ENCODE measurements around the gene MAD2L1. TPM values are rescaled to one million over a fixed set of nuclear protein-coding genes. Genes with fewer than 3 reads are reported as not detected.
A peak's percentile ranks its signal among the peaks of the same experiment; 100 is the strongest.

MAD2L1 gene
- total and polyA plus RNA-seq, 2 of the 13 experiments (the other 11 are each of a cell fraction or from before 2014, with no cell fraction given), result 40.6 to 109 TPM

DNA sequence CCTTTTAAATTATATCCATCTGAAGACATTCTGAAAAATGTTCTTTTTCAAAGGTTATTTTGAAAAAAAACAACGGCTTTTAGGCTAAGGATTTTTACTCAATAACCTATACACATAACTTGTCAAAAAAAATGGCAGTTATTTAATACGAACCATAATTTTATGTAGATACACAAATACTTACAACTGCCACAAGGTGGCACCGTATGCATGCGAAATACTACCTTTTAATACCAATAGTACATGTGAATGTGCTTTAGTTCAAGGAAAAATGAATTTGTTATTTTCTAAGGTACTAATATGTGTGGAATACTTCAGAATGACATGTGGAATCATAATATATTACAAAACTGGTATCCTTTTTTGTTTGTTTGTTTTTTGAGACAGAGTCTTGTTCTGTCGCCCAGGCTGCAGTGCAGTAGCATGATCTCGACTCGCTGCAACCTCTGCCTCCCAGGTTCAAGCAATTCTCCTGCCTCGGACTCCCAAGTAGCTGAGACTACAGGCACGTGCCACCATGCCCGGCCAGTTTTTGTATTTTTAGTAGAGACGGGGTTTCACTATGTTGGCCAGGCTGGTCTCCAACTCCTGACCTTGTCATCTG lies 4.6 kb upstream of the MAD2L1 start:
- ATAC-seq (no peak), FAIRE-seq (peak; percentile 74), DNase-seq (ENCODE audit: low spot score) (peak; percentile 43)
- BruUV-seq (replicated peaks), result no TSS peak
- Histone ChIP-seq H3K79me2 (ENCODE audit: insufficient read depth, low read length) (peaks cover 20% of the 10 kb centered on the region), H3K27me3 (ENCODE audit: control insufficient read depth in 1 of 2, insufficient read depth in 2 of 2, low read length in 2 of 2) (no peaks in the 10 kb centered on the region; a peak in 1 of 5 replicates), H3K36me3 (replicated peaks in 1 of 2; ENCODE audit: control insufficient read depth in 1 of 2, insufficient read depth in 2 of 2, low read length in 2 of 2) (no peaks in the 10 kb centered on the region; a peak in 1 of 5 replicates), H3K4me2 (ENCODE audit: low read depth, low read length) (no peak overlapping the region), H3K4me3 (replicated peaks in 1 of 3; ENCODE audit: insufficient read depth in 1 of 3, low read depth in 2 of 3, low read length in 3 of 3) (no peak overlapping the region), H4K20me1 (ENCODE audit: insufficient read depth, low read length) (no peaks in the 10 kb centered on the region), H3K27ac (ENCODE audit: extremely low read length, insufficient read depth, low read length) (no peak overlapping the region), H3K9me3 (ENCODE audit: low read length) (no peaks in the 10 kb centered on the region), H2AFZ (ENCODE audit: low read length) (no peak overlapping the region), H3K9ac (ENCODE audit: insufficient read depth, low read depth, low read length) (no peak overlapping the region), H3K4me1 (ENCODE audit: insufficient read depth, low read length) (peaks cover 19% of the 10 kb centered on the region; the same call in 1 of the 2 replicates)
- ChIA-PET POLR2A (no interaction called here), CTCF (ENCODE audit: low intra/inter-chr PET ratio, low total read pairs) (interaction anchor here (0.9 kb wide), 1 partner anchor 1025 kb away, joined by 3 read pairs; no protein-coding TSS in a partner anchor)
- 73% methylated on average over 11 of the region's 11 CpGs for WGBS (ENCODE audit: low lambda C conversion rate)
- TF ChIP-seq, protein P1, sequence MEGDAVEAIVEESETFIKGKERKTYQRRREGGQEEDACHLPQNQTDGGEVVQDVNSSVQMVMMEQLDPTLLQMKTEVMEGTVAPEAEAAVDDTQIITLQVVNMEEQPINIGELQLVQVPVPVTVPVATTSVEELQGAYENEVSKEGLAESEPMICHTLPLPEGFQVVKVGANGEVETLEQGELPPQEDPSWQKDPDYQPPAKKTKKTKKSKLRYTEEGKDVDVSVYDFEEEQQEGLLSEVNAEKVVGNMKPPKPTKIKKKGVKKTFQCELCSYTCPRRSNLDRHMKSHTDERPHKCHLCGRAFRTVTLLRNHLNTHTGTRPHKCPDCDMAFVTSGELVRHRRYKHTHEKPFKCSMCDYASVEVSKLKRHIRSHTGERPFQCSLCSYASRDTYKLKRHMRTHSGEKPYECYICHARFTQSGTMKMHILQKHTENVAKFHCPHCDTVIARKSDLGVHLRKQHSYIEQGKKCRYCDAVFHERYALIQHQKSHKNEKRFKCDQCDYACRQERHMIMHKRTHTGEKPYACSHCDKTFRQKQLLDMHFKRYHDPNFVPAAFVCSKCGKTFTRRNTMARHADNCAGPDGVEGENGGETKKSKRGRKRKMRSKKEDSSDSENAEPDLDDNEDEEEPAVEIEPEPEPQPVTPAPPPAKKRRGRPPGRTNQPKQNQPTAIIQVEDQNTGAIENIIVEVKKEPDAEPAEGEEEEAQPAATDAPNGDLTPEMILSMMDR (CRISPR knock-in tag; IDR thresholded peaks at IDR 0.05), result peak; percentile 61
- TF ChIP-seq, protein P2, sequence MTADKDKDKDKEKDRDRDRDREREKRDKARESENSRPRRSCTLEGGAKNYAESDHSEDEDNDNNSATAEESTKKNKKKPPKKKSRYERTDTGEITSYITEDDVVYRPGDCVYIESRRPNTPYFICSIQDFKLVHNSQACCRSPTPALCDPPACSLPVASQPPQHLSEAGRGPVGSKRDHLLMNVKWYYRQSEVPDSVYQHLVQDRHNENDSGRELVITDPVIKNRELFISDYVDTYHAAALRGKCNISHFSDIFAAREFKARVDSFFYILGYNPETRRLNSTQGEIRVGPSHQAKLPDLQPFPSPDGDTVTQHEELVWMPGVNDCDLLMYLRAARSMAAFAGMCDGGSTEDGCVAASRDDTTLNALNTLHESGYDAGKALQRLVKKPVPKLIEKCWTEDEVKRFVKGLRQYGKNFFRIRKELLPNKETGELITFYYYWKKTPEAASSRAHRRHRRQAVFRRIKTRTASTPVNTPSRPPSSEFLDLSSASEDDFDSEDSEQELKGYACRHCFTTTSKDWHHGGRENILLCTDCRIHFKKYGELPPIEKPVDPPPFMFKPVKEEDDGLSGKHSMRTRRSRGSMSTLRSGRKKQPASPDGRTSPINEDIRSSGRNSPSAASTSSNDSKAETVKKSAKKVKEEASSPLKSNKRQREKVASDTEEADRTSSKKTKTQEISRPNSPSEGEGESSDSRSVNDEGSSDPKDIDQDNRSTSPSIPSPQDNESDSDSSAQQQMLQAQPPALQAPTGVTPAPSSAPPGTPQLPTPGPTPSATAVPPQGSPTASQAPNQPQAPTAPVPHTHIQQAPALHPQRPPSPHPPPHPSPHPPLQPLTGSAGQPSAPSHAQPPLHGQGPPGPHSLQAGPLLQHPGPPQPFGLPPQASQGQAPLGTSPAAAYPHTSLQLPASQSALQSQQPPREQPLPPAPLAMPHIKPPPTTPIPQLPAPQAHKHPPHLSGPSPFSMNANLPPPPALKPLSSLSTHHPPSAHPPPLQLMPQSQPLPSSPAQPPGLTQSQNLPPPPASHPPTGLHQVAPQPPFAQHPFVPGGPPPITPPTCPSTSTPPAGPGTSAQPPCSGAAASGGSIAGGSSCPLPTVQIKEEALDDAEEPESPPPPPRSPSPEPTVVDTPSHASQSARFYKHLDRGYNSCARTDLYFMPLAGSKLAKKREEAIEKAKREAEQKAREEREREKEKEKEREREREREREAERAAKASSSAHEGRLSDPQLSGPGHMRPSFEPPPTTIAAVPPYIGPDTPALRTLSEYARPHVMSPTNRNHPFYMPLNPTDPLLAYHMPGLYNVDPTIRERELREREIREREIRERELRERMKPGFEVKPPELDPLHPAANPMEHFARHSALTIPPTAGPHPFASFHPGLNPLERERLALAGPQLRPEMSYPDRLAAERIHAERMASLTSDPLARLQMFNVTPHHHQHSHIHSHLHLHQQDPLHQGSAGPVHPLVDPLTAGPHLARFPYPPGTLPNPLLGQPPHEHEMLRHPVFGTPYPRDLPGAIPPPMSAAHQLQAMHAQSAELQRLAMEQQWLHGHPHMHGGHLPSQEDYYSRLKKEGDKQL (CRISPR knock-in tag; IDR thresholded peaks at IDR 0.05; ENCODE audit: low read depth), result no peak
- TF ChIP-seq STAG1 (CRISPR knock-in tag; IDR thresholded peaks at IDR 0.05), result peak; percentile 48; the same call in 1 of the 2 replicates
- intact Hi-C loops (cut with micrococcal nuclease; ENCODE audit: unreplicated experiment) (loop anchor here (1.0 kb wide), 1 partner anchor 85 kb away; no protein-coding TSS in a partner anchor), in situ Hi-C loops (cut with HindIII; ENCODE audit: extremely low pct_ligation_motif_present, low pct_unique_long_range_greater_than_20kb) (no loop called here)
